Measurements from ENCODE around the gene BEND7.
"Not testable (repeated sequence)": the region's sequence is repeated elsewhere in the genome, so short reads cannot be mapped to it uniquely, and the experiment has no call there.

Gene BEND7, protein sequence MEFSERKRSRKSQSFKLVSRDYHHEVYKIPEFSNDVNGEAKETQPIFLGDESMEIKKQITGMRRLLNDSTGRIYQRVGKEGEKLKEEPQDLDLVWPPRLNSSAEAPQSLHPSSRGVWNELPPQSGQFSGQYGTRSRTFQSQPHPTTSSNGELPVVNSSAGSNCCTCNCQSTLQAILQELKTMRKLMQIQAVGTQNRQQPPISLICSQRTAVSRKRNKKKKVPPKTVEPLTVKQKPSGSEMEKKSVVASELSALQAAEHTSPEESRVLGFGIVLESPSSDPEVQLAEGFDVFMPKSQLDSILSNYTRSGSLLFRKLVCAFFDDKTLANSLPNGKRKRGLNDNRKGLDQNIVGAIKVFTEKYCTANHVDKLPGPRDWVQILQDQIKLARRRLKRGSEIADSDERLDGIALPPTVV

DNA sequence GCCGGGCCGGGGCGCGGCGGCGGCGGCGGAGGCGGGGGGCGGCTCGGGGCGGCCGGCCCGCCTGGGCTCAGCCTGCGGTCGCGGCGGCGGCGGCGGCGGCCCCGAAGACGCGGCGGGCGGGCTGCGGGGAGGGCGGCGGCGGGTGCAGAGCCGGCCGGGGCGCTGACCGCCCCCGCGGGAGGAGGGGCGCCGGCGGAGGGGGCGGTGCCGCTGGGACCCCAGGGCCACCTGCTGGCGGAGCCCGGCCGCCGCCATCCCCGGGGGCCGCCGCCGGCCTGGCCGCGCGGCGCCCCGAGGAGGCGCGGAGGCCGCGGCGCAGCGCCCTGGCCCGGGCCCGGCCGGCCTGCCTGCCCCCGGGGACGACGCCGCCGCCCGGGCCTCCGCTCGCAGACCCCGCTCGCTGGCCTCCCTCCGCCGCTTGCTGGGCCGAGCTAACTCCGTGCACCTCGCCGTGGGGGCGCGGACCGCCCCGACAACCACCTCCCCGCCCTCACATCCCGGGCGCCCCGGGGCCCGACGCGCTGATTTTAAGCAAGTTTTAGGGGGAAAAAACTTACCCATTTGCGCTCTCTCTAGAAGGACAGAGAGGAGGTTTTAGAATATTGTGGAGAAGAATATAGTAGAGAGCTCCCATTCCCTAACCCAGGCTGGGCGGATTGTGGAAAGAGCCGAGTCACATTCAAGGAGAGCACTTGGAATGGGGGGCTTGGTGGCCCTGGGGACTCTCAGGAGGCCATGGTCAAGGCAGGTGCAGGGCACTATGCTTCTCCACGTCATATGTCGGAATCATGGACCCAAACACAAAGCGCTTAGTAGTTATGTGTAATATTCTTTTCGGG is at the start of gene BEND7:
Gene BEND7, minus strand, starts transcription at position 140 of the 839 bp plus-strand sequence. CDS start 481 bp downstream, outside the sequence.
- DNase-seq (ENCODE audit: low spot score), result no peak

DNA sequence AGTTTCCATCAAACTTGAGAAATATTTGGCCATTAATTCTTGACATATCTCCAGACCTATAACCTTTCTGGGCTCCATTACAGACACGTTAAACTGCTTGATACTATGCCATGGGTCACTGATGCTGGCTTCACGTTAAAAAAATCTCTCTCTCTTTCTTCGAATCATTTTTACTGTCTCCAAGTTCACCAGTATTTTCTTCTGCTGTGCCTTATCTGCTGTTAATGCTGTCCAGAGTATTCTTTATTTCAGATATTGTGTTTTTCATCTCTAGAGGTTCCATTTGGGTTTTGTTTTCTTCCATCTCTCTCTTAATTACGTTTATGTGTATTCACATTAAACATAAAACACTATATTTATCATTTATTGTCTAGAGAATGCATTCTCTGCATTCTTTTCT is 45.1 kb upstream of the BEND7 start:
- DNase-seq (ENCODE audit: low spot score), result no peak

- no peak for DNase-seq (ENCODE audit: low spot score)
These were observed 42.7 kb upstream of the BEND7 start for GRCh38 chr10:13571541-13571940.

GRCh38 chr10:13567030-13567429 is 38.2 kb upstream of the BEND7 start:
- no peak for DNase-seq (ENCODE audit: low spot score)

DNA sequence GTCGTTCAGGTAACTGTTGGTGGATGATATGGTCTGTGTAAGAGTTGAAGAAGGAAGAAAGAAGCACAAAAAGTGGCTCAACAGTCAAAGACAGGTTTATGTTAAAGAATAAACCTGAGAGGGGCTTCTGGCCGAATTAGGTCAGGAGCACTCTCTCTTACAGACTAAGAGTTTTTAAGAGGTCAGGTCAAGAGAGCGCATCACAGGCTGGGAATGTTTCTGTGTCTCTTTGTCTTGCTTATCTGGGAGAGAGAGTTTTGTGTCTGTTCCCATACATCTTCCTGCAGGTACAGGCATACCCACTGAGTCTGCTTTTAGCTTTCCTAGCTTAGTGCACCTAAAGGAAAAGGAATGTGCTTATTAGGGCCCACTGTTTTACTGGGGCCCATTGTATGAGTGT is 35.8 kb upstream of the BEND7 start:
- DNase-seq (ENCODE audit: low spot score), result no peak

DNA sequence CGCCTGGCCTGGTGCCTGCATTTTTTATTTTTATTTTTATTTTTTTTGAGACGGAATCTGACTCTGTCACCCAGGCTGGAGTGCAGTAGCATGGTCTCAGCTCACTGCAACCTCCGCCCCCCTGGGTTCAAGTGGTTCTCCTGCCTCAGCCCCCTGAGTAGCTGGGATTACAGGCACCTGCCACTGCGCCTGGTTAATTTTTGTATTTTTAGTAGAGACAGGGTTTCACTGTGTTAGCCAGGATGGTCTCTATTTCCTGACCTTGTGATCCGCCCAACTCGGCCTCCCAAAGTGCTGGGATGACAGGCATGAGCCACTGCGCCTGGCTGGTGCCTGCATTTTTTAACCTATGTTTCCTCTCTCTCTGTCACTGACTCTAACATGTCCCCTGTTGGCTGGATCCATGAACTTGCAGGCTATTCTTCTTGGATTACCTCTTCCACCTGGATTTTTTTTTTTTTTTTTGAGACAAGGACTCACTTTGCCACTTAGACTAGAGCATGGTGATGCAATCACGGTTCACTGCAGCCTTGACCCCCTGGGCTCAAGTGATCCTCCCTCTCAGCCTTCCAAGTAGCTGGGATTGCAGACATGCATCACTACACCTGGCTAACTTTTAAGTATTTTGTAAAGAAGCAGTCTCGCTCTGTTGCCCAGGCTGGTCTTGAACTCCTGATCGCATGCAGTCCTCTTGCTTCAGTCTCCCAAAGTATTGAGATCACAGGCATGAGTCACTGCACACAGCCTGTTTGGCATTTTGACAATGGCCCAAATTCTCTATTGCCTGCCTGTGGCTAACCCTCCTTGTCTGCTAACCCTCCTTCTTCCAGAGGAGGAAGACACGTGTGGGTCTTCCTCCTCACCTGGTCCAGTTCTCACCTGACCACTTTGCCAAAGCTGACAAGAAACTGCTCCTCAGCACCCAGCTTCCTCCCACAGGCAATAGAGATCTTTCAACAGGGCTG is 34.9 kb upstream of the BEND7 start:
- no peak for DNase-seq (ENCODE audit: low spot score)

DNA sequence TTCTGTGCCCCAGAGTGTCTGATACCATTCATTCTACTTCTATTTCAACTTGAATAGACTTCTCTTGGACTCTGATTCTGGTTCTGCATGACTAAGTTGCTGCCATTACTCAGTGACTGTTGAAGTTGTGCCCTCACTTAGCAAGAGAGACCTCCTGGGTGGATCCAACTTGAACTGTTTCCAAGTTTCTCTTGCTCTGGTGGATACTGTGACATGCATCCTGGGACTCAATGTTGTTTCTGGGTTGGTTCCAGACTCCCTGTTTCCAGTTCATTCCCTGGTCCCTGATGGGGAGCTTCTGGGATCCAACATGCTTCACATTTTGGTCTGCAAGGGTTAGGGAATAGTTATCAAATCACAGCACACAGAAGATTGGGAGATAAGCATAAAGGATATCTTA is 31.8 kb upstream of the BEND7 start:
- no peak for DNase-seq (ENCODE audit: low spot score)

DNA sequence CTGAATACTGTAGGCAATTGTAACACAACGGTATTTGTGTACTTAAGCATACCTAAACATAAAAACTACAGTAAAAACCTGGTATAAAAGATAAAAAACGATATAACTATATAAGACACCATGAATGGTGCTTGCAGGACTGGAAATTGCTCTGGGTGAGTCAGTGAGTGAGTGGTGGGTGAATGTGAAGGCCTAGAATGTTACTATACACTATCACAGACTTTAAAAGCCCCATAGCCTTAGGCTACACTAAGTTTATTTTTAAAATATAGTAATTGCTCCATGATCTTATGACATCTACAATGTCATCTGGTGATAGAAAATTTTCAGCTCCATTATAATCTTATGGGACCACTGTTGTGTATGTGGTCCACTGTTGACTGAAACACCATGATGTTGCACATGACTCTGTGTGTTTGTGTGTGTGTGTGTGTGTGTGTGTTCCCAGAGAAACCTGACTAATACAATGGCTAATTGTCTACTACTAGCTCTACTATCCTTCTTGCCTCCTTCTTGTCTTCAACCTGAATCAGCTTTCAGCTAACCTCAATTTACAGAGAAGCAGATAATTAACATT is 30.4 kb upstream of the BEND7 start:
- no peak for DNase-seq (ENCODE audit: low spot score)

- DNase-seq (ENCODE audit: low spot score), result no peak
These were observed 27.2 kb upstream of the BEND7 start for GRCh38 chr10:13555884-13556510.

DNA sequence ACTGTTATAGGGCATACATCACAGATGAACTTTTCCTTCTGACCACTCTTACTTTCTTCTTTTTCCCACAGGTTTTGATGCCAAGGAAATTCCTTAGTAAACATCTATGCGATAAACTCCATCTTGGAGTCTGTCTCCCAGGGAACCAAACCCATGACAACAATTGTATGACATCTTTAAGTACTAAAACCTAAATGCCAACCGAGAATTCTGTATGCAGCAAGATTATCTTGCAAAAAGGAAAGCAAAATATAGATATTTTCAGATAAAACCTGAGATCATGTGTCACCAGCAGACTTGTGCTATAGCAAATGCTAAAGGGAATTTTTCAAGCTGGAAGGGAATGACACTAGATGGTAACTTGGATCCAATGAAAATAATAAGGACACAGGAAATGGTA is 22.0 kb upstream of the BEND7 start:
- no peak for DNase-seq (ENCODE audit: low spot score)

DNA sequence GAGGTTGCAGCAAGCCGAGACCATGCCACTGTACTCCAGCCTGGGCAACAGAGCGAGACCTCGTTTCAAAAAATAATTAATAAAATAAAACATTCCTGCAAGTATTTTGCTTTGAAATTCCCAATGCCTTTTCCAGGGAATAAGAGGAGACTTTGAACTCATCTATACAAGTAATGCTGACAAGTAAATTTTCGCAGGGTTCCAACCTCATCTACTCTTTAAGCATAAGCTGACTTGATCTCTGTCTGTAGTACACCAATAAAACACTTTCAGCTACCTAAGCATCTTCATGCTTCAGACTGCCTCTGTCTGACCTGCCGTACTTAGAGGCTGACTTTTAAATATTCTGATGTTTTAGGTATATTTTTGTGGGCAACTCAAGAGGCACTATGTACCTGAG is 13.7 kb upstream of the BEND7 start:
- DNase-seq (ENCODE audit: low spot score), result no peak

DNA sequence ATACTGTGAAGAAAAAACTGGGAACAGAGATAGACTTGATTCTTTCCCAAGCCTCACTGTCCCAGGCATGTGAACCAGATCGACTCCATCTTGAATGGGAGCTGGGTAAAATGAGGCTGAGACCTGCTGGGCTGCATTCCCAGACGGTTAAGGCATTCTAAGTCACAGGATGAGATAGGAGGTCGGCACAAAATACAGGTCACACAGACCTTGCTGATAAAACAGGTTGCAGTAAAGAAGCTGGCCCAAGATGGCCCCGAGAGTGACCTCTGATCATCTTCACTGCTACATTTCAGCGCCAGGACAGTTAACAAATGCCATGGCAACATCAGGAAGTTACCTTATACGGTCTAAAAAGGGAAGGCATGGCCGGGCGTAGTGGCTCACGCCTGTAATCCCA is 9.2 kb upstream of the BEND7 start:
- not testable (repeated sequence) for DNase-seq (ENCODE audit: low spot score)

DNA sequence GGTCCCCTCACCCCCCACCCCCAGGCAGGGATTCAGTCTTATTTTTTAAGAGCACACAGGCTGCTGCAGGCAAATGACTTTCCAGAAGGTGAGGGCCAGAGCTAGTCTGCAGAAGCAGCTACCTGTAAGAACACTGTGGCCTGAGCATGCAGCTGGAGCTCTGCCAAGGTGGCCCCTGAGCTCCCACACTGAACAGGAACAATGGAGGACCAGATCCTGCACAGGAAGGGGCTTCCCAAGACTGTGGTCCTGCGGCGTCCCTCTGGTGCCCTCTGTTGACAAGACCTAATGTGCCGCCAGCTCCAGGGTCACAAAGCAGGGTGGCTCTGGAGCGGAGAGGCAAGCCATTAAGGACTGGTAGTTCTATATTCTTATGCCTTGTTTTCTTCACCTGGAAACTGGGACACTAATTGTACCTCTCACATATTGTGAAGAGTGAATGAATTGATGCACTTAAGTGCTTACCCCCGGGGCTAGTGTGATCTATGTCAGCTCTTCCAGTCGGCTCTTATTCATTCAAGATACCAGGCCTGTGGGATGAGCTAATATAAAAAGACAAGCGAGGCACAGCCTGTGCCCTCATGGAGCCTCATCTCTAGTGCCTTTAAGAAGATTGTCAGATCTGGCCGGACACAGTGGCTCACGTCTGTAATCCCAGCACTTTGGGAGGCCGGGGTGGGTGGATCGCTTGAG is 8.0 kb upstream of the BEND7 start:
- DNase-seq (ENCODE audit: low spot score), result no peak

DNA sequence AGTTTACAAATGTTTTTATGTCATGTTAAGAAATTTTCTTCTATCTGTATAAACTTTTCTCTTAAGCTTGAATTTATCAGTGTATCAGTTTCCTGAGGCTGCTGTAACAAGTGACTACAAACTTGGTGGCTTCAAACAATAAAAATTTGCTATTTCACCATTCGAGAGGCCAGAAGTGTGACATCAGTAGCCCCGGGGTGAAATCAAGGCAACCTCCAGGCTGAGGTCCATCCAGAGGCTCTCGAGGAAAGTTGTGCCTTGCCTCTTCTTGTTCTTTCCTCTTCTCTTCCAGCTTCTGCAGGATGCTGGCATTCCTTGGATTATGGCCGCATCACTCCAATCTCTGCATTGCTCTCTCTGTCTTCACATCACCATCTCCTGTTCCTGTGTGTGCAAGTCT is 6.5 kb upstream of the BEND7 start:
- DNase-seq (ENCODE audit: low spot score), result no peak

DNA sequence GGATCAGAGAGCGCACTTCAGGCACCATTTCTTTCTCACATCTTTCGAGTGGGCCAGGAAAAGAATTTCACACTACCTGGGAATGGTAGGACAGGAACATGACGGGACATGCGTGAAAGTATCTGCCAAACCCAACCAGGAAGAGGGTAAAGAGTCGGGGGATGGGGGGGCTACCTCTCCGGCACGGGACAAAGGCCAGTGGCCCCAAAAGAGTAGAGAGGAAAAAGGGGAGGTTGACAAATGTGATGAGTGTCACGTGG is 830 bp upstream of the BEND7 start:
- no peak for DNase-seq (ENCODE audit: low spot score)

DNA sequence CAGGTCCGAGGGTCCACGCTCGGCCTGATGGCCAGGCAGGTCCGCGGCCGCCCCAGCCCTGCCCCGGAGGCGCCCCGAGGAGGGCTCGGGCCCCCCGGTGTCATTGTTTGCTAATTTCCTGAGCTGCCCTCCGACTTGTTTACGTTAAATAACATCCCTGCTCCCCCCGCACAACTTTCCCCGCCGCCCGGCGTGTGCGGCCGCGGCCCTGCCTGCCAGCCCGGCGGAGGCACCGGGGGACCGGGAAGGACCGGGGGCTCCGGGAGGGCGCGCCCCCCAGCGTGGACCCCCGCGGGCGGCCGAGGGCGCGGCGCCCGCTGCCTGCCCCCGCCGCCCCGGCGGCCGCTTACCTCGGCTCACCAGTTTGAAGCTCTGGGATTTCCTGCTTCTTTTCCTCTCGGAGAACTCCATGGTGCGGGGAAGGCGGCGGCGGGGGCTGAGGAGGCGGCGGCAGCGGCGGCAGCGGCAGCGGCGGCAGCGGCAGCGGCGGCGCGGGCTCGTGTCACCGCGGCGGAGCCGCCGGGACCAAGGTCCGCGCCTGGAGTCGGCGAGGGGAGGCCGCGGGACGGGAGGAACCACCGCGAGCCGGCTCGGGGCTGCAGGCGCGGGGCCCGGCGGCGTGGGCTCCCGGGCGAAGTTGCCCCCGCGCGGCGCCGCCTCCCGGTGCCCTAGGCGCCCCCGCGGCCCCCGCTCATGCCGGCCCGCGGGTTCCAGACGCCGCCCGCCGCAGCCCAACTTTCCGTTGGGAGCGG is 515 bp downstream of the BEND7 start:
- DNase-seq (ENCODE audit: low spot score), result no peak

GRCh38 chr10:13527864-13528122 is 1.0 kb downstream of the BEND7 start:
- no peak for DNase-seq (ENCODE audit: low spot score)

GRCh38 chr10:13526948-13527863 is 1.6 kb downstream of the BEND7 start:
- no peak for DNase-seq (ENCODE audit: low spot score)

DNA sequence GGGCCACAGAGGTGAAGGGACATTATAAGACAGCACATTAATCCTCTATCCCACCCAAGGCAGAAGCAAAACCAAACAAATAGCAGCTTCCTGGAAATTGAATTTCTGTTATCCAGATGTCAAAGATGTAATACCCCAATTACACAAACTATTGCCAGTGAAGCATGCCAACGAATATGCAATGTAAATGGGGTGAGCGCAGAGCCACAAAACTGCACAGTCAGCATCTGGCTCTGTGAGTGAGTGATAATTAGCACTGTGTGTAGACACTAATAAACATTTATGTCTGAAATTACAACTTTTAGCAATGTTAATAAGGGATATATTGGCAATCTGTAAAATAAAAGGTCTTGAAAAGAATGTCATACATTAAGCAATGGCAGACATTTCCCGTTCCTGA is 3.2 kb downstream of the BEND7 start:
- no peak for DNase-seq (ENCODE audit: low spot score)
